Measurements from ENCODE around the gene ADAMTS16.

DNA sequence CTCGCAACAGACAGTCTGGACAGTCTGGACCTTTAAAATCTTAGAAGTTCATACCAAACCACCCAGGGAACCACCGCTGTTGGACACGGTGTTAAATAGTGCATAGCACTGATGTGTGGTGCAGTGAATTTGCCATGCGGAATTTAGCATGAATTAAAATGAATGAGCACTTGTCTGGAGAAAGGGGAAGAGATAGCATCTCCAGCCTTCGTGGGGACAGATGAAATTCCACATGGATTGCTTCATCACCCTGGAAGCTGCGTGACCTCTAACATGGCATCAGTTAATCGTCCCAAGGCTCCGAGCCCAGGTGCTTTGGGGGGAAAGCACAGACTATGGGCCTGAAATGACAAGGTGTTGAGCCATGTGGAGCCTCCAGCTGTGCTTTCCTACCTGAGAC, 91.4 kb downstream of the ADAMTS16 start:
- no peak for TF ChIP-seq CTCF (IDR thresholded peaks at IDR 0.05; ENCODE audit: poor library complexity)
- no peak for TF ChIP-seq EZH2 (IDR thresholded peaks at IDR 0.05; ENCODE audit: borderline replicate concordance)

Measured in hepatocyte (in vitro differentiated cells).